Skeletal muscle tissue (tissue), 4 donors: ENCODE results near the gene TMEM209. TPM values are rescaled to one million over a fixed set of nuclear protein-coding genes. Genes with fewer than 3 reads are reported as not detected.

Source experiments
- H3K27ac ChIP-seq: one replicate; pipeline ENCODE4 v1.7.0; 2013; ENCODE audit warnings: mild to moderate bottlenecking, low read depth, low read length, inconsistent platforms
- H3K27me3 ChIP-seq, 3 donors: one replicate each; pipeline ENCODE4 v1.7.0; 2013; ENCODE audit warnings: low read length in 3 of 3; ENCODE audit not compliant: control insufficient read depth in 3 of 3, insufficient read depth in 3 of 3
- H3K36me3 ChIP-seq, 3 donors: one replicate each; pipeline ENCODE4 v1.7.0; 2013; ENCODE audit warnings: low read length in 3 of 3; ENCODE audit not compliant: control insufficient read depth in 3 of 3, insufficient read depth in 3 of 3
- H3K4me1 ChIP-seq, 3 donors: one replicate each; pipeline ENCODE4 v1.7.0; 2013; ENCODE audit warnings: low read length in 3 of 3, mild to moderate bottlenecking in 3 of 3; ENCODE audit not compliant: control insufficient read depth in 3 of 3, insufficient read depth in 3 of 3
- H3K4me3 ChIP-seq, 3 donors: one replicate each; pipeline ENCODE4 v1.7.0; 2013; ENCODE audit warnings: low read length in 3 of 3
- H3K9ac ChIP-seq, 3 donors: one replicate each; pipeline ENCODE4 v1.7.0; 2013; ENCODE audit warnings: low read length in 3 of 3, mild to moderate bottlenecking in 3 of 3, moderate library complexity in 2 of 3, low read depth in 1 of 3
- H3K9me3 ChIP-seq, 3 donors: one replicate each; pipeline ENCODE4 v1.7.0; 2013; ENCODE audit warnings: low read length in 3 of 3; ENCODE audit not compliant: control insufficient read depth in 3 of 3
- total RNA-seq: library from RNA; depleted of rRNA; stranded (reverse); fragments of >200 nt; gene quantifications from one replicate; pipeline ENCODE4 v1.2.3, GENCODE V29; 2014
- donor health status: Osteomylitis.

The TMEM209 gene
- total RNA-seq, 1 donor from 2014 or later = 7.3 TPM

GRCh38 chr7:130140551-130141160, 64.5 kb downstream of the TMEM209 start:
- Histone ChIP-seq H3K36me3 (peaks cover 0 to 7% (median 5%) of the 10 kb centered on the region in 3 donors), H3K9ac (peak overlapping the region in 2 of 3 donors; percentile 50 to 69), H3K4me1 (peaks cover 0 to 3% (median 3%) of the 10 kb centered on the region in 3 donors), H3K9me3 (no peaks in the 10 kb centered on the region), H3K4me3 (peak overlapping the region in 2 of 3 donors; percentile 54 to 57), H3K27ac (peak overlapping the region; percentile 56), H3K27me3 (no peaks in the 10 kb centered on the region)

- peaks cover 3 to 13% (median 12%) of the 10 kb centered on the region in 3 donors for H3K36me3 ChIP-seq
- H3K4me1 ChIP-seq = peaks cover 0 to 3% (median 3%) of the 10 kb centered on the region in 3 donors
- H3K4me3 ChIP-seq = no peak overlapping the region
- H3K9ac ChIP-seq = no peak overlapping the region
- no peaks in the 10 kb centered on the region for H3K9me3 ChIP-seq
- H3K27me3 ChIP-seq = no peaks in the 10 kb centered on the region
- no peak overlapping the region for H3K27ac ChIP-seq
These were observed 65.8 kb downstream of the TMEM209 start for GRCh38 chr7:130139193-130139960.

- no peak overlapping the region for H3K27ac ChIP-seq
- H3K36me3 ChIP-seq = peaks cover 8 to 30% (median 12%) of the 10 kb centered on the region in 3 donors
- H3K4me3 ChIP-seq = no peak overlapping the region
- no peaks in the 10 kb centered on the region for H3K27me3 ChIP-seq
- H3K9me3 ChIP-seq = no peaks in the 10 kb centered on the region
- peaks cover 0 to 3% (median 3%) of the 10 kb centered on the region in 3 donors for H3K4me1 ChIP-seq
- no peak overlapping the region for H3K9ac ChIP-seq
These were observed 68.0 kb downstream of the TMEM209 start for GRCh38 chr7:130137207-130137606.

GRCh38 chr7:130136579-130137167, 68.5 kb downstream of the TMEM209 start:
- Histone ChIP-seq H3K4me1 (peaks cover 0 to 3% (median 3%) of the 10 kb centered on the region in 3 donors), H3K36me3 (peaks cover 8 to 32% (median 12%) of the 10 kb centered on the region in 3 donors), H3K27ac (no peak overlapping the region), H3K27me3 (no peaks in the 10 kb centered on the region), H3K9me3 (no peaks in the 10 kb centered on the region), H3K9ac (no peak overlapping the region), H3K4me3 (no peak overlapping the region)

- H3K27ac ChIP-seq = no peak overlapping the region
- H3K9ac ChIP-seq = no peak overlapping the region
- no peaks in the 10 kb centered on the region for H3K4me1 ChIP-seq
- H3K9me3 ChIP-seq = no peaks in the 10 kb centered on the region
- H3K27me3 ChIP-seq = no peaks in the 10 kb centered on the region
- peaks cover 11 to 40% (median 22%) of the 10 kb centered on the region in 3 donors for H3K36me3 ChIP-seq
- H3K4me3 ChIP-seq = no peak overlapping the region
These were observed 69.7 kb downstream of the TMEM209 start for GRCh38 chr7:130135208-130136205.

GRCh38 chr7:130134726-130135125, 70.5 kb downstream of the TMEM209 start:
- Histone ChIP-seq H3K9me3 (no peaks in the 10 kb centered on the region), H3K4me1 (no peaks in the 10 kb centered on the region), H3K9ac (no peak overlapping the region), H3K27ac (no peak overlapping the region), H3K4me3 (no peak overlapping the region), H3K36me3 (peaks cover 14 to 42% (median 26%) of the 10 kb centered on the region in 3 donors), H3K27me3 (no peaks in the 10 kb centered on the region)

GRCh38 chr7:130134106-130134636, 71.0 kb downstream of the TMEM209 start:
- no peaks in the 10 kb centered on the region for H3K9me3 ChIP-seq
- no peak overlapping the region for H3K27ac ChIP-seq
- no peak overlapping the region for H3K9ac ChIP-seq
- H3K4me1 ChIP-seq = no peaks in the 10 kb centered on the region
- no peak overlapping the region for H3K4me3 ChIP-seq
- no peaks in the 10 kb centered on the region for H3K27me3 ChIP-seq
- H3K36me3 ChIP-seq = peaks cover 19 to 47% (median 31%) of the 10 kb centered on the region in 3 donors

GRCh38 chr7:130133029-130133782, 72.0 kb downstream of the TMEM209 start:
- Histone ChIP-seq H3K4me1 (no peaks in the 10 kb centered on the region), H3K27ac (no peak overlapping the region), H3K9me3 (no peaks in the 10 kb centered on the region), H3K9ac (no peak overlapping the region), H3K4me3 (no peak overlapping the region), H3K36me3 (peaks cover 20 to 50% (median 33%) of the 10 kb centered on the region in 3 donors), H3K27me3 (no peaks in the 10 kb centered on the region)
